B cell (primary cell): ENCODE measurements around the gene BRMS1L. TPM values are rescaled to one million over a fixed set of nuclear protein-coding genes. Genes with fewer than 3 reads are reported as not detected.

Source experiments
- ATAC-seq: fragments of 200-7000 bp; cut with Tn5 transposase; one replicate; pipeline ENCODE4 v1.10.0; 2021; ENCODE audit warnings: low read depth, mild to moderate bottlenecking, moderate number of reproducible peaks, moderate library complexity
- CTCF ChIA-PET: fragments of 350-600 bp; sonication (Branson Sonifier 250); formaldehyde crosslinking; loops from one replicate; lab custom pipeline; 2021; ENCODE audit warnings: antibody characterized with exemption, inconsistent platforms; lab: Charles Lee
- POLR2A ChIA-PET: fragments of 350-600 bp; sonication (Branson Sonifier 250); formaldehyde crosslinking; loops from one replicate; lab custom pipeline; 2021; ENCODE audit warnings: antibody characterized with exemption; lab: Charles Lee
- DNase-seq: peaks from one replicate; pipeline ENCODE4 v3.0.0; 2013
- H2AFZ ChIP-seq: 2 replicates; pipeline ENCODE4 v1.6.1; 2012; ENCODE audit warnings: mild to moderate bottlenecking, low read depth, low read length; ENCODE audit not compliant: insufficient read depth, poor library complexity, severe bottlenecking
- H3K27ac ChIP-seq, 2 donors: 1 replicate in 1 of 2; 2 replicates in 1 of 2; pipeline ENCODE4 v1.5.1; 2012 to 2013; ENCODE audit warnings: low read length in 2 of 2, mild to moderate bottlenecking in 2 of 2, moderate library complexity in 1 of 2
- H3K27me3 ChIP-seq, 4 experiments: fragments of 200-600 bp in 1 of 4; sonication (generic) in 1 of 4; replicated peaks in 1 of 4; 1 replicate in 2 of 4; 2 replicates in 2 of 4; pipeline versions ENCODE4 v1.6.1 to v1.7.0; 2013 to 2016; ENCODE audit warnings: low read length in 3 of 4, mild to moderate bottlenecking in 2 of 4, mixed read lengths in 1 of 4, moderate library complexity in 1 of 4; ENCODE audit not compliant: insufficient read depth in 4 of 4, control insufficient read depth in 3 of 4; ENCODE audit errors: control extremely low read depth in 1 of 4
- H3K36me3 ChIP-seq, 2 experiments: replicated peaks in 1 of 2; 1 replicate in 1 of 2; 2 replicates in 1 of 2; pipeline versions ENCODE4 v1.6.1 to v1.7.1; 2013; ENCODE audit warnings: low read length in 1 of 2; ENCODE audit not compliant: insufficient read depth in 2 of 2, control insufficient read depth in 1 of 2; ENCODE audit errors: control extremely low read depth in 1 of 2, extremely low read depth in 1 of 2
- H3K4me1 ChIP-seq, 2 donors: fragments of 200-600 bp in 1 of 2; sonication (generic) in 1 of 2; 1 replicate in 1 of 2; 2 replicates in 1 of 2; pipeline versions ENCODE4 v1.5.1 to v1.6.1; 2013 to 2017; ENCODE audit warnings: low read length in 2 of 2; ENCODE audit not compliant: control insufficient read depth in 2 of 2, insufficient read depth in 2 of 2
- H3K4me2 ChIP-seq: replicated peaks from 2 replicates; pipeline ENCODE3; 2012; ENCODE audit warnings: mild to moderate bottlenecking, low read depth, low read length; ENCODE audit not compliant: poor library complexity, severe bottlenecking
- H3K4me3 ChIP-seq, 5 experiments: fragments of 200-600 bp in 1 of 5; sonication (generic) in 1 of 5; 1 replicate in 3 of 5; 2 replicates in 2 of 5; pipeline versions ENCODE4 v1.5.1 to v1.7.0; 2011 to 2016; ENCODE audit warnings: low read length in 4 of 5, mild to moderate bottlenecking in 4 of 5, low read depth in 2 of 5, control low read depth in 1 of 5, moderate library complexity in 1 of 5; ENCODE audit not compliant: insufficient read depth in 1 of 5; ENCODE audit errors: control extremely low read depth in 1 of 5, extremely low read depth in 1 of 5
- H3K79me2 ChIP-seq: fragments of 200-600 bp; sonication (generic); one replicate; pipeline ENCODE4 v1.6.0; 2016; ENCODE audit warnings: low read length; ENCODE audit not compliant: control insufficient read depth, insufficient read depth
- H3K9ac ChIP-seq: fragments of 200-600 bp; sonication (generic); 2 replicates; pipeline ENCODE4 v1.6.1; 2017; ENCODE audit warnings: mild to moderate bottlenecking, low read length, moderate library complexity
- H3K9me3 ChIP-seq, 3 donors: one replicate each; pipeline versions ENCODE4 v1.6.1 to v1.7.1; 2013; ENCODE audit warnings: low read length in 2 of 3; ENCODE audit not compliant: control insufficient read depth in 2 of 3, insufficient read depth in 1 of 3; ENCODE audit errors: control extremely low read depth in 1 of 3
- H4K20me1 ChIP-seq: 2 replicates; pipeline ENCODE4 v1.6.0; 2012; ENCODE audit warnings: mild to moderate bottlenecking, low read length; ENCODE audit not compliant: insufficient read depth, control insufficient read depth, poor library complexity, severe bottlenecking
- H3K27ac Mint-ChIP-seq: one replicate; pipeline ENCODE4 v1.8.0; 2021; ENCODE audit warnings: mixed read lengths
- H3K27me3 Mint-ChIP-seq: one replicate; pipeline ENCODE4 v1.8.0; 2021; ENCODE audit warnings: mixed read lengths
- H3K4me1 Mint-ChIP-seq: one replicate; pipeline ENCODE4 v1.8.0; 2021; ENCODE audit warnings: mixed read lengths
- H3K4me3 Mint-ChIP-seq: one replicate; pipeline ENCODE4 v1.8.0; 2021; ENCODE audit warnings: mixed read lengths
- H3K9me3 Mint-ChIP-seq: one replicate; pipeline ENCODE4 v1.8.0; 2022; ENCODE audit warnings: mixed read lengths; ENCODE audit not compliant: insufficient read depth
- CTCF ChIP-seq: fragments of 200-600 bp; IDR thresholded peaks from one replicate; pipeline ENCODE4 v1.8.0; 2022; ENCODE audit warnings: antibody characterized with exemption, mild to moderate bottlenecking
- EZH2 ChIP-seq: IDR thresholded peaks from 2 replicates; pipeline ENCODE4 v1.6.1; 2012; ENCODE audit warnings: borderline replicate concordance, low read depth, mild to moderate bottlenecking, moderate library complexity, low read length; ENCODE audit not compliant: insufficient read depth, poor library complexity, severe bottlenecking
- WGBS: methylation state at CpG from one replicate; pipeline ENCODE4 v1.1.5; 2013; ENCODE audit warnings: missing lambda C conversion rate; ENCODE audit not compliant: insufficient coverage; 5-methylcytosine and 5-hydroxymethylcytosine counted together
- intact Hi-C: fragments of 100-400 bp; cut with micrococcal nuclease; formaldehyde crosslinking; loops from one replicate; pipeline ENCODE4 v1.10.0; 2022
- polyA plus RNA-seq: library from polyadenylated mRNA; depleted of rRNA; stranded (reverse); fragments of >200 nt; gene quantifications from 2 replicates; pipeline ENCODE4 v1.2.3, GENCODE V29; 2012
- total RNA-seq, 2 donors: library from RNA; stranded (reverse); fragments of 120-200 nt in 1 of 2; gene quantifications; 1 replicate in 1 of 2; 2 replicates in 1 of 2; pipeline versions ENCODE4 v1.2.3 to v1.2.4, GENCODE V29; 2013 to 2022

BRMS1L gene
- total and polyA plus RNA-seq, 2 donors (not counting 1 experiment from before 2014, with no cell fraction given): 1.1 to 4.7 TPM

GRCh38 chr14:35878272-35879150, 52.4 kb downstream of the BRMS1L start:
- Histone ChIP-seq H3K4me2 (no peak overlapping the region), H3K79me2 (no peaks in the 10 kb centered on the region), H3K9me3 (no peaks in the 10 kb centered on the region), H3K4me1 (peaks cover 5 to 7% of the 10 kb centered on the region in 2 donors), H4K20me1 (no peaks in the 10 kb centered on the region), H2AFZ (no peak overlapping the region), H3K4me3 (no peak overlapping the region), H3K36me3 (no peaks in the 10 kb centered on the region), H3K27me3 (no peaks in the 10 kb centered on the region), H3K27ac (no peak overlapping the region), H3K9ac (no peak overlapping the region)
- 24% methylated on average over 8 of the region's 9 CpGs for WGBS
- H3K4me3 Mint-ChIP-seq: no peak overlapping the region
- no peaks in the 10 kb centered on the region for H3K27me3 Mint-ChIP-seq
- no peak overlapping the region for H3K27ac Mint-ChIP-seq
- ATAC-seq (no peak), DNase-seq (no peak)
- TF ChIP-seq CTCF (no peak), EZH2 (no peak)
- peaks cover 3% of the 10 kb centered on the region for H3K4me1 Mint-ChIP-seq
- ChIA-PET POLR2A (no interaction called here), CTCF (interaction anchor here (1.4 to 1.6 kb wide), 2 partner anchors 497 to 1064 kb away, joined by 4 to 5 read pairs; no protein-coding TSS in a partner anchor)
- intact Hi-C loops: no loop called here
- H3K9me3 Mint-ChIP-seq: no peaks in the 10 kb centered on the region

GRCh38 chr14:35879151-35879648, 53.1 kb downstream of the BRMS1L start:
- Histone ChIP-seq H2AFZ (no peak overlapping the region), H3K4me3 (no peak overlapping the region), H3K4me1 (peaks cover 5 to 7% of the 10 kb centered on the region in 2 donors), H3K27ac (no peak overlapping the region), H3K9me3 (no peaks in the 10 kb centered on the region), H3K79me2 (no peaks in the 10 kb centered on the region), H3K4me2 (no peak overlapping the region), H3K36me3 (no peaks in the 10 kb centered on the region), H4K20me1 (no peaks in the 10 kb centered on the region), H3K9ac (no peak overlapping the region), H3K27me3 (no peaks in the 10 kb centered on the region)
- ChIA-PET CTCF (interaction anchor here (1.2 to 1.6 kb wide), 3 partner anchors 495 to 1063 kb away, joined by 4 to 8 read pairs (median 5); no protein-coding TSS in a partner anchor), POLR2A (no interaction called here)
- intact Hi-C loops: no loop called here
- peaks cover 3% of the 10 kb centered on the region for H3K4me1 Mint-ChIP-seq
- no peaks in the 10 kb centered on the region for H3K27me3 Mint-ChIP-seq
- no peak for ATAC-seq
- H3K27ac Mint-ChIP-seq: no peak overlapping the region
- H3K4me3 Mint-ChIP-seq: no peak overlapping the region
- no peak for TF ChIP-seq EZH2
- no peak for TF ChIP-seq CTCF
- H3K9me3 Mint-ChIP-seq: no peaks in the 10 kb centered on the region
- no CpG with 5 or more reads among the region's 2 CpGs for WGBS
- no peak for DNase-seq
